ENCODE data around the gene TACC2.

- TF ChIP-seq, protein P1, sequence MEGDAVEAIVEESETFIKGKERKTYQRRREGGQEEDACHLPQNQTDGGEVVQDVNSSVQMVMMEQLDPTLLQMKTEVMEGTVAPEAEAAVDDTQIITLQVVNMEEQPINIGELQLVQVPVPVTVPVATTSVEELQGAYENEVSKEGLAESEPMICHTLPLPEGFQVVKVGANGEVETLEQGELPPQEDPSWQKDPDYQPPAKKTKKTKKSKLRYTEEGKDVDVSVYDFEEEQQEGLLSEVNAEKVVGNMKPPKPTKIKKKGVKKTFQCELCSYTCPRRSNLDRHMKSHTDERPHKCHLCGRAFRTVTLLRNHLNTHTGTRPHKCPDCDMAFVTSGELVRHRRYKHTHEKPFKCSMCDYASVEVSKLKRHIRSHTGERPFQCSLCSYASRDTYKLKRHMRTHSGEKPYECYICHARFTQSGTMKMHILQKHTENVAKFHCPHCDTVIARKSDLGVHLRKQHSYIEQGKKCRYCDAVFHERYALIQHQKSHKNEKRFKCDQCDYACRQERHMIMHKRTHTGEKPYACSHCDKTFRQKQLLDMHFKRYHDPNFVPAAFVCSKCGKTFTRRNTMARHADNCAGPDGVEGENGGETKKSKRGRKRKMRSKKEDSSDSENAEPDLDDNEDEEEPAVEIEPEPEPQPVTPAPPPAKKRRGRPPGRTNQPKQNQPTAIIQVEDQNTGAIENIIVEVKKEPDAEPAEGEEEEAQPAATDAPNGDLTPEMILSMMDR (IDR thresholded peaks at IDR 0.05): no peak
- no peak for TF ChIP-seq POLR2A (IDR thresholded peaks at IDR 0.05)
Measured at GRCh38 chr10:122222638-122223037, 233.7 kb downstream of the TACC2 start.
